ENCODE measurements around the gene JPH4.
"Not testable (repeated sequence)": the region's sequence is repeated elsewhere in the genome, so short reads cannot be mapped to it uniquely, and the experiment has no call there.

Gene JPH4

DNA sequence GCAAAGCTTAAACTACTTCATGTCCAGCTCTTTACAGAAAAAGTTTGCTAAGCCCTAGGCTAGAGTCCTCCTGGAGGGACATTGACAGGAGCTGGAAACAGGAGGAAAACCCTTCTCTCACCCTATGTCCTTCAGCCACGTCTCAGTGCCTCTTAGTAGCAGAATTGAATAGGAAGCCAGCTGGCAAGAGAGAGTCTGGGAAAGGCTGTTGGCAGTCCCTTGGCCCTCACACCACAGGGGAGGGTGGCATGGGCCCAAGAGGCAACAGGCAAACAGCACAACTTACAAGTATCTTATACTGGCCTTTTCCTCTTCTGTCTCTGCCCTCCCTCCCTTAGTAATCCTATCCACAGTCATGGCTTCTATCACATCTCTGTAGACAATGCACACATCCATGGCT lies 29.9 kb upstream of the JPH4 start:
- no peak for DNase-seq

DNA sequence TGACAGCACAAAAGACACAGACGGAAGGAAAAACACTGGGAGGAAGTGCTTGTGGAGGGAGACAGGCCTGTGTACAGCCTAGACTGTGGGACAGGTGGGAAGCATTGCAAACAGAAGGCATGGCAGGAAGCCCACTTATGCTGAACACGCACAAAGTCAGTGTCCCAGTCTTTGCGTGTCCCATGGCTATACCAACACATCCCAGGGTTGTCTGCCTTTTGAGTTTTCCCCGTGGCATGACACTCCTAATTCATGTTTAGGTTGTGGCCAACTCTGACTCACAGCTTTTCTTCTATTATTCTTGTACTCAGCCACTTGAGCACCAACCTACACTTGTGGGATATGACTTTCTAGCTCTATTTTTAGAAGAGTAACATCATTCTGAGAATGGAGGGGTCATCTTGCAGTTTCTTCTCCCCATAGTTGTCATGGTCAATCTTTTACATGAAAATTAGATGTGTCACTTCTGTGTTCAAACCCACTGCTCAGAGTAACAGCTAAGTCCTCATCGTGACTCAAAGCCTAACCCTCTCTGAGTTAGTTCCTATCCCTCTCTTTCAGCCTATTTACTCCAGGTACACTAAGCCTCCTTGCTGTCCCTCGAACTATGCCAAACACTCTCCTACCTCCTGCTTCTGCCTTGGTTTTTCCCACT lies 27.5 kb upstream of the JPH4 start:
- peak; percentile 20 for DNase-seq

DNA sequence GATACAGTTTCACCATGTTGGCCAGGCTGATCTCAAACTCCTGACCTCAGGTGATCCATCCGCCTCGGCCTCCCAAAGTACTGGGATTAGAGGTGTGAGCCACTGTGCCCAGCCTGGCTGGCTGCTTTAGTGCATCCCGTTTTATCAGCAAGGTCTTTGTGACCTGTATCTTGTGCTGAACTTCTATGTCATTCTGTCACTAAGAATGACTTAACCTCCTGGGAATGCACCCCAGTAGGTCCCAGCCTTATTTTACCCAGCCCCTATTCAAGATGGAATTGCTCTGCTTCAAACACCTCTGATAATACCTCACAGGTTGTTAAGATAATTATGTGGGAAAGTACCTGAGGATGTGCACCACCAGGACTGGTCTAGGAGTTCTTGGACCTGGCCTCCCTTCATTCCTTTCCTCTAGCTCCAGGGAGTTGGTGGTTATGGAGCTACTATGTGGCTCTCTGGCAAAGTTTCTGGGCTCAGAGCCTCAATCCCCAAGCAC lies 26.1 kb upstream of the JPH4 start:
- DNase-seq: no peak

GRCh38 chr14:23604148-23604547 lies 25.6 kb upstream of the JPH4 start:
- no peak for DNase-seq

- no peak for DNase-seq
Observed at GRCh38 chr14:23603103-23603502, 24.5 kb upstream of the JPH4 start.

DNA sequence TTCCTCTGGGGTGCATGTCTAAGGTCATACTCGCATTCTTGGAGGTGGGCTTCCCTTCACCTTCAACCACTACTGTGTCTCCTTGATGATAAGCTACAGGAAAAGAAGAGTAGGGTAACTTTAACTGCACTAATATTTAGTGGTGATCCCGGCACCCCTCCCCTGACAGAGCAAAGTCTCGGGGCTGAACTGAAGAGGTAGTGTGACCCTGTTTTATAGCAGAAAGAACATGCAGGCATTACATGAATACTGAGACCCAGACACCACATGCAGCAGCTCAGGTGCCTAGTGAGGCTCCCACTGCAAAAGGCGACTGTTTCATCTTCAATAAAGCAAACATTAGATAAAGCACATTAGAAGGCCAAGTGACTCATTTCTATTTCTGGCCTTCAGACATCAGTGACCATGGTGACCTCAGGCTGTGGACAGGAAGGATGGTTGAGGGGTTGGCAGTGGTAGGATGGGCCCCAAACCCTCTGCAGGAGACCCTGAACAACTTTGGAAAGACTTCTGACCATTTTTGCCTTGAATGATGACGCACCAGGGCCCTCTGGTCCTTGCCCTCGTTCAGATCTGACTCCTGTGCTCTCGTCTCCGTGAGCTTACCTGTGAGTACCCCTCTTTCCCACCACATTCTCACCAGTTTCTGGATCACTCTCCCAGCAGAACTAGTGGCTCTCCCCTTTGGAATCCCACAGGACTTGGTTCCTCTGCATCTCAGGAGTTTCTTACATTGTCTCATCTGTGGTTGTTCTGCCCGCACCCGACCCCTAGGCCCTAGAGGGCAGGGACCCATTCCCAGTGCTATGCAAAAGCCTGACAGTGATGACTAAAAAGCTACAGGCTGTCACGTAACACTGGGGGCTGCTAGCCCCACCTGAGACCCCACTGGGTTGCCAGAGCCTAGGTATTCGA lies 23.8 kb upstream of the JPH4 start:
- DNase-seq: no peak

GRCh38 chr14:23601845-23602180 lies 23.2 kb upstream of the JPH4 start:
- no peak for DNase-seq

DNA sequence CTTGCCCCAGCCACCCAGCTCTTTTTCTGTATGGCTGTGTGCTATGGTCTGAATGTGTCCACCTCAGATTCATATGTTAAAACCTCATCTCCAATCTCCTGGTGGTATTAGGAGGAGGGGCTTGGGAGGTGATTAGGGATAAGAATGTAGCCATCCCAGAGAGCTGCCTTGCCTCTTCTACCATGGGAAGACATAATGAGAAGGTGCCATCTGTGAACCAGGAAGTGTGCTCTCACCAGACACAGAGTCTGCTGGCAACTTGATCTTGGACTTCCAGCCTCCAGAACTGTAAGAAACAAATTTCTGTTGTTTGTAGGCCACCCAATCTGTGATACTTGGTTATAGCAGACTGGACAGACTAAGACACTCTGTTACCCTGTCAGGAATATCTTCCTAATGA lies 22.8 kb upstream of the JPH4 start:
- DNase-seq: no peak

GRCh38 chr14:23600806-23601205 lies 22.2 kb upstream of the JPH4 start:
- DNase-seq: no peak

DNA sequence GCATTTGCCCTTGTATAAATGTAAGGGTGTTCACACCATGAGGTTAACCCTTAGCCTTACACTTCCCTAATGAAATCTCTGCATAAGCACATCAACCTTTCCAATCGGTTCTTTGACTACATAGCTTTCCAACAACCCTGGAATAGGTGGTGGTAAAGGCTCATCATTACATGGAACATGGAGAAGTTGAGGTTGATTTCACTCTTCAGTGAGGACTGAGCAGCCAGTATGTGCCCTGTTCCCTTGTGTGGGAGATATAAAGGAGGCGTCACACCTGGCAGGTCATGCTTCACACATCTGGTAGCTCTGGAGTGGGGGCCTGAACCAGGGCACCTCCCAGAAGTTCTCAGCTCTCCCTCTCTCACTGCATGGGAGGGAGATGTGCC lies 21.7 kb upstream of the JPH4 start:
- DNase-seq: no peak

- DNase-seq: not testable (repeated sequence)
Observed at GRCh38 chr14:23594191-23594590, 15.6 kb upstream of the JPH4 start.

GRCh38 chr14:23590198-23590597 lies 11.6 kb upstream of the JPH4 start:
- DNase-seq: no peak

DNA sequence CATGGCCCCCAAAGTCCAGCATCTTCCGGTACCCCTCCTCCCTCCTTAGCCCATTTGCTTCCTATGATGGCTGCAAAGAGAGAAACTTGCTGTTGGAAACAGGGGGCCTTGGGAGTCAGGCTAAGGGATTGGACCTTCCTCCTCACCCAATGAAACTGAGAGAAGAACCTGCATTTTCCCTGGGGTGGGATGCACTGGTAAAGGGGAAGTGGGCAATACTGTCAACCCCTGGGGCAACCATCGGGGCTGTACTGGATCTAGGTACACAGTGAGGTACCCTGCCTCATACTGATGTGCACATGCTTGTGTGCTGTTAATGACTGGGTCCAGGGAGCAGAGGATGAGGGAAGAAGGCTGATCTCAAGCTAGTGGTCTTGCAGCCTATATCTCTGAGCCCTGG lies 11.0 kb upstream of the JPH4 start:
- DNase-seq: no peak

- peak; percentile 89 for DNase-seq
Observed at GRCh38 chr14:23588884-23589598, 10.5 kb upstream of the JPH4 start.

DNA sequence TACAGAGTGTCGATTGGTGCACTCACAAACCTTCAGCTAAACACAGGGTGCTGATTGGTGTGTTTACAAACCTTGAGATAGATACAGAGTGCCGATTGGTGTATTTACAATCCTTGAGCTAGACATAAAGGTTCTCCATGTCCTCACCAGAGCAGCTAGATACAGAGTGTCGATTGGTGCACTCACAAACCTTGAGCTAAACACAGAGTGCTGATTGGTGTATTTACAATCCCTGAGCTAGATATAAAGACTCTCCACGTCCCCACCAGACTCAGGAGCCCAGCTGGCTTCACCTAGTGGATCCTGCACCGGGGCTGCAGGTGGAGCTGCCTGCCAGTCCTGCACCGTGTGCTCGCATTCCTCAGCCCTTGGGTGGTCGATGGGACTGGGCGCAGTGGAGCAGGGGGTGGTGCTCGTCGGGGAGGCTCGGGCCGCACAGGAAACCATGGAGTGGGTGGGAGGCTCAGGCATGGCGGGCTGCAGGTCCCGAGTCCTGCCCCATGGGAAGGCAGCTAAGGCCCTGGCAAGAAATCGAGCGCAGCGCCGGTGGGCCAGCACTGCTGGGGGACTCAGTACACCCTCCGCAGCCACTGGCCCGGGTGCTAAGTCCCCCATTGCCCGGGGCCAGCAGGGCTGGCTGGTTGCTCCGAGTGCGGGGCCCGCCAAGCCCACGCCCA lies 6.1 kb upstream of the JPH4 start:
- DNase-seq: not testable (repeated sequence)

- not testable (repeated sequence) for DNase-seq
Observed at GRCh38 chr14:23583761-23584526, 5.4 kb upstream of the JPH4 start.

- no peak for DNase-seq
Observed at GRCh38 chr14:23582906-23583760, 4.5 kb upstream of the JPH4 start.

DNA sequence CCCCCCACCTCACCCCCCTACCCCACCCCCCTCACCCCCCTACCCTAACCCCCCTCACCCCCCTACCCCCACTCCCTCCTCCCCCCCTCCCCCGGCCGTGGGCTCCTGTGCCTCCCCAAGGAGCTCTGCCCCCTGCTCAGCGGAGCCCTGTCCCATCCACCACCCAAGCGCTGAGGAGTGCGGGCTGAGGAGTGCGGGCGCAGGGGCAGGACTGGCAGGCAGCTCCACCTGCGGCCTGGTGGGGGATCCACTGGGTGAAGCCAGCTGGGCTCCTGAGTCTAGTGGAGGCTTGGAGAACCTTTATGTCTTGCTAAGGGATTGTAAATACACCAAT lies 2.3 kb upstream of the JPH4 start:
- no peak for DNase-seq

- no peak for DNase-seq
Observed at GRCh38 chr14:23580152-23580926, 1.7 kb upstream of the JPH4 start.

DNA sequence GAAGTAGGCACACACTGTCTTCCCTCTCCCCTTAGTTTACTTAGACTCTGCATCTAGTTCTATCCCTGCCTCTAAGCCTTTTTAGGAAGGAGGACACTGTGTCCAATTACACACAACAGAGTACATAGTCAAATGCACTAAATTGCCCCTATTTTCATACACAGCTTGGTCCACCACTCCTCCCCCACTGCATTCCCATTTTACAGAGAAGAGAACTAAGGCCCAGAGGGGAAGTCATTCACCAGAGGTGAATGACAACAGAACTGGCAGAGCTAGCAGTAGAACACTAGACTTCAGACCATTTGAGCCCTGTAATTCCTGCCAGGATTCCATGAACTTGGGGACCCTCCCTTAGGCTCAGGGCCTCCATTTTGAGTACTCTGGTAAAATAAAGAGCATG lies 1.1 kb upstream of the JPH4 start:
- no peak for DNase-seq

DNA sequence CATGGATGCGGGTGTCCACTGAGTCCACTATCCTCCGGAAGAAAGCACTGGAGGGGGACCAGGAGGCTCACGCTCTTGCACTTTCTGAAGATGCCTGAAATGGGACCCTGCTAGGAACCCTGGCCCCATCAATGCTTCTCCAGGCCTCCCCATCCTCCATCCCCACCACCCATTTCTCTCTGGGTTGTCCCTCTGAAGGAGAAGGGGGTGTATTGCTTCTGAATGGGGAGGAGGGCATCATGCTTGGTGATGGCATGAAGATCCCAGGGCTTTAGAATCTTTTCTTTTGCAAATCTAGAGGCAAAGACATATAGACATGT lies 681 bp upstream of the JPH4 start:
- DNase-seq: no peak

Measured in suppressor macrophage treated with lipopolysaccharide for 4 hours (primary cell).